Upper lobe of right lung (tissue), 1 donor: Measurements from ENCODE around the gene METTL1. TPM values are rescaled to one million over a fixed set of nuclear protein-coding genes. Genes with fewer than 3 reads are reported as not detected.
"Not testable (repeated sequence)": the region's sequence is repeated elsewhere in the genome, so short reads cannot be mapped to it uniquely, and the experiment has no call there.

Experiments
- ATAC-seq: fragments of 200-7000 bp; cut with Tn5 transposase; one replicate; pipeline ENCODE4 v1.9.1; 2020; ENCODE audit warnings: mild to moderate bottlenecking, moderate library complexity
- DNase-seq: peaks from one replicate; pipeline ENCODE4 v3.0.0-alpha.2; 2020
- H3K27ac ChIP-seq: fragments of 200-600 bp; one replicate; pipeline ENCODE4 v1.8.0; 2022
- H3K27me3 ChIP-seq: fragments of 200-600 bp; one replicate; pipeline ENCODE4 v1.8.0; 2022; ENCODE audit warnings: mild to moderate bottlenecking
- H3K36me3 ChIP-seq: fragments of 200-600 bp; one replicate; pipeline ENCODE4 v1.8.0; 2022
- H3K4me1 ChIP-seq: fragments of 200-600 bp; one replicate; pipeline ENCODE4 v1.8.0; 2022
- H3K4me3 ChIP-seq: fragments of 200-600 bp; one replicate; pipeline ENCODE4 v1.8.0; 2022; ENCODE audit warnings: mild to moderate bottlenecking
- H3K9me3 ChIP-seq: fragments of 200-600 bp; one replicate; pipeline ENCODE4 v1.8.0; 2022
- CTCF ChIP-seq: fragments of 200-600 bp; IDR thresholded peaks from one replicate; pipeline ENCODE4 v1.8.0; 2022; ENCODE audit warnings: antibody characterized with exemption
- intact Hi-C: fragments of 100-400 bp; cut with DNase I; formaldehyde crosslinking; loops from one replicate; pipeline ENCODE4 v1.11.0; 2022
- total RNA-seq: library from RNA; stranded (reverse); fragmentation: NEBNext Ultra II Directional; extraction: Animal tissue kit (Norgen Biotek cat#: 25700); gene quantifications from one replicate; pipeline ENCODE4 v1.2.1, GENCODE V29; 2021
- donor health status: DM: no; HTN: yes; CAD: no; lungs with severe emphysema.

The METTL1 gene
- total RNA-seq, 1 donor from 2014 or later: 26.9 TPM

- DNase-seq: no peak
- Histone ChIP-seq H3K36me3 (peaks cover 27% of the 10 kb centered on the region), H3K27me3 (no peaks in the 10 kb centered on the region), H3K9me3 (no peaks in the 10 kb centered on the region), H3K27ac (no peak overlapping the region), H3K4me1 (peaks cover 5% of the 10 kb centered on the region), H3K4me3 (no peak overlapping the region)
- no peak for ATAC-seq
- intact Hi-C loops: no loop called here
- no peak for TF ChIP-seq CTCF
Measured at GRCh38 chr12:57723630-57723962, 48.3 kb downstream of the METTL1 start.

- no peak for TF ChIP-seq CTCF
- Histone ChIP-seq H3K4me1 (peaks cover 5% of the 10 kb centered on the region), H3K27me3 (no peaks in the 10 kb centered on the region), H3K4me3 (no peak overlapping the region), H3K36me3 (peaks cover 33% of the 10 kb centered on the region), H3K27ac (no peak overlapping the region), H3K9me3 (no peaks in the 10 kb centered on the region)
- intact Hi-C loops: no loop called here
- ATAC-seq (no peak), DNase-seq (no peak)
Measured at GRCh38 chr12:57722716-57723629, 48.9 kb downstream of the METTL1 start.

GRCh38 chr12:57721846-57722608 lies 49.9 kb downstream of the METTL1 start:
- H3K9me3 ChIP-seq, ATAC-seq, H3K4me3 ChIP-seq, H3K27me3 ChIP-seq, H3K4me1 ChIP-seq, H3K27ac ChIP-seq, intact Hi-C loops, DNase-seq: not testable (repeated sequence)
- H3K36me3 ChIP-seq: peaks cover 42% of the 10 kb centered on the region

- intact Hi-C loops: no loop called here
- Histone ChIP-seq H3K4me3 (no peak overlapping the region), H3K9me3 (no peaks in the 10 kb centered on the region), H3K27me3 (no peaks in the 10 kb centered on the region), H3K36me3 (peaks cover 54% of the 10 kb centered on the region), H3K4me1 (no peaks in the 10 kb centered on the region), H3K27ac (no peak overlapping the region)
- DNase-seq: no peak
- no peak for TF ChIP-seq CTCF
- no peak for ATAC-seq
Measured at GRCh38 chr12:57720606-57721595, 51.0 kb downstream of the METTL1 start.

- DNase-seq (no peak), ATAC-seq (no peak)
- peaks cover 63% of the 10 kb centered on the region for H3K36me3 ChIP-seq
Measured at GRCh38 chr12:57719777-57720605, 51.9 kb downstream of the METTL1 start.

More at GRCh38 chr12:57719777-57720605, 51.9 kb downstream of the METTL1 start:
- H3K27me3 ChIP-seq: no peaks in the 10 kb centered on the region
- no peaks in the 10 kb centered on the region for H3K4me1 ChIP-seq
- no peak overlapping the region for H3K4me3 ChIP-seq
- intact Hi-C loops: no loop called here
- H3K27ac ChIP-seq: no peak overlapping the region
- no peaks in the 10 kb centered on the region for H3K9me3 ChIP-seq
- TF ChIP-seq CTCF: no peak
